Putamen (tissue), 1 donor: Measurements from ENCODE around the gene ACTL6B.

Experiments used
- DNase-seq: peaks from one replicate; pipeline ENCODE4 v3.0.0-alpha.2; 2016; ENCODE audit warnings: low spot score

Gene ACTL6B

DNA sequence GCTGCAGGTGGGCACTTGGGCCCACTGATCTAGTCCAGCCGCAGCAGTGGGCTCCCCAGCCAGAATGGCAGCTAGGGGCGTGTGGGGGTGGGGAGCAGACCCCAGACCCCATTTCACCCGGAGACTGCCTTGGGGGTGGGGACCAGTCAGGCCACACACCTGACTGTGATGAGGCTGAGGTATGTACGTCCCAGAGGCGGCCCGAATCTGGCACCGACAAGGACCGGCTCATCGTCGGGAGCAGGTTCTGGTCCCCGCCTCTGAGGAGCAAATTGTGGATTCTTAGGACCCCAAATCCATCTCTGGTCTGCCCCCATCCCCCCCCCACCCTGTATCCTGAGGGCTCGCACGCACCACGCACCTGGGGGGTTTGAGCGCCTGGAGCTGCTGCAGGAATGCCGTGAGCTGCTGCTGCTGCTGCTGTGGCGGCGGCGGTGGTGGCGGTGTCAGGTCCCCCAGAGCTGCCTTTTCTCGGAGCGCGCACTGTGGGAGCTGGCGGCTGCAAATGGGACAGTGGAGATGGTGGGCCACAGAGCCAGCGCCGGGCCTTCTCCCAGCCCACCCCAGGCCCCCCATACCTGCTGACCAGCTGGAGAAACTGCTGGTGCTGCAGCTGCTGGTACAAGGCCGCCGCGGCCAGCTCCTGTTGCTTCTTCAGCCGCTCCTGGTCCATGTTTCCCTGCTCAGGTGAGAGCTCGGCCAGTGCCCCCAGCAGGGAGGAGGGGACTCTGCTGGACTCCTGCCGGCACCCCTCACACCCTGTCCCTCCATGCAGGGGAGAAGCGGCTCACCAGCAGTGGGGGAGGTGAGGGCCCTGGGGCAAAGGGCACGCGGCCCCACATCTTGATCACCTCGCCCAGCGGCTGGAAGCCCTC is 27.6 kb upstream of the ACTL6B start:
- DNase-seq: no peak

GRCh38 chr7:100682991-100683658 is 26.9 kb upstream of the ACTL6B start:
- no peak for DNase-seq

GRCh38 chr7:100682228-100682741 is 26.0 kb upstream of the ACTL6B start:
- DNase-seq: no peak

DNA sequence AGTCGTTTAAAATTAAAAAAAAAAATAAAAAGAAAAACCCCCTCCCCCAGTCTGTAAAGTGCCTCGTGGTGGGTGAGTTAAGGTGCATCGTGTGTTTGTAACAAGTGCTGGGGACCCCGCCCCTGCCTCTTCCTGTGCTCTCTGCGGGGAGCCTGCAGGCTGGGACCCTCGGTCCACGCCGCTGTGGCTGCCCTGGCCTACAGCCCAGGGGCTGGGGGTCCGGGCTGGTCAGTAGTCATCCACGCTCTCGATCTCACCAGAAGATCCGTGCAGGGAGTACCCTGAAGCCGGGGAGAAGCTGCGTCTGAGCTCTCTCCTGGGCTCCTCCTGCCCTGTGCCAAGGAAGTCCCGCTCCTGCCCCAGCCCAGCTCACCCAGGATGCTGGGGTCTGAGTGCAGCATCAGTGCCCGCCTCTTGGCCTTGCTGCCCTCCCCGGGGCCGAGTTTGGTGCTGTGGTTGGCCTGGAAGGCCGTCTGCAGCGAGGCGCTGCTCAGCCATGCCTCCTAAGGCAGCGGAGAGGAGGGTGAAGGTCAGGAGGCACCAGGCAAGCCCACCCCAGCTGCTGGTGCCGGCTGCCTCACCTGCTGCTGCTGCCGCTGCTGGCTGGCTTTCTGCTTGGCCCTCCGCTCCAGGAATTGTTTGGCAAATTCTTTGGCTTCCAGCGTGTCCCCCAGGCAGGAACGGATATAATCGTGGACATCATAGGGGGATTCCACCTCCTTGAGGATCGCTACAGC is 25.4 kb upstream of the ACTL6B start:
- no peak for DNase-seq

- peak; percentile 73 for DNase-seq
These were observed 24.5 kb upstream of the ACTL6B start for GRCh38 chr7:100680576-100681271.

GRCh38 chr7:100679927-100680575 is 23.8 kb upstream of the ACTL6B start:
- DNase-seq: peak; percentile 65

GRCh38 chr7:100679129-100679926 is 23.1 kb upstream of the ACTL6B start:
- DNase-seq: peak; percentile 49

DNA sequence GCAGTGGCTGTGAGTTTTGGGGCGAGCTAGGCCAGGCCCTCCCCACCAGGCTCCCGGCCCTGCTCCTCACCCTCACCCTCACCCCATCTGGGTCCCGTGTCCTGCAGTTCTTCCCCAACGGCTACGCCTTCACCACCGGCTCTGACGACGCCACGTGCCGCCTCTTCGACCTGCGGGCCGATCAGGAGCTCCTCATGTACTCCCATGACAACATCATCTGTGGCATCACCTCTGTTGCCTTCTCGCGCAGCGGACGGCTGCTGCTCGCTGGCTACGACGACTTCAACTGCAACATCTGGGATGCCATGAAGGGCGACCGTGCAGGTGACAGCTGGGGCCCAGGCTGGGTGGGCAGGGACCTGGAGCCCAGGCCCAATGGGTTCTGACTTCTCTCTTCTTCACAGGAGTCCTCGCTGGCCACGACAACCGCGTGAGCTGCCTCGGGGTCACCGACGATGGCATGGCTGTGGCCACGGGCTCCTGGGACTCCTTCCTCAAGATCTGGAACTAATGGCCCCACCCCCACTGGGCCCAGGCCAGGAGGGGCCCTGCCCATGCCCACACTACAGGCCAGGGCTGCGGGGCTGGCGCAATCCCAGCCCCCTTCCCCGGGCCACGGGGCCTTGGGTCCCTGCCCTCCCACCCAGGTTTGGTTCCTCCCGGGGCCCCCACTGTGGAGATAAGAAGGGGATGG is 22.2 kb upstream of the ACTL6B start:
- DNase-seq: no peak

DNA sequence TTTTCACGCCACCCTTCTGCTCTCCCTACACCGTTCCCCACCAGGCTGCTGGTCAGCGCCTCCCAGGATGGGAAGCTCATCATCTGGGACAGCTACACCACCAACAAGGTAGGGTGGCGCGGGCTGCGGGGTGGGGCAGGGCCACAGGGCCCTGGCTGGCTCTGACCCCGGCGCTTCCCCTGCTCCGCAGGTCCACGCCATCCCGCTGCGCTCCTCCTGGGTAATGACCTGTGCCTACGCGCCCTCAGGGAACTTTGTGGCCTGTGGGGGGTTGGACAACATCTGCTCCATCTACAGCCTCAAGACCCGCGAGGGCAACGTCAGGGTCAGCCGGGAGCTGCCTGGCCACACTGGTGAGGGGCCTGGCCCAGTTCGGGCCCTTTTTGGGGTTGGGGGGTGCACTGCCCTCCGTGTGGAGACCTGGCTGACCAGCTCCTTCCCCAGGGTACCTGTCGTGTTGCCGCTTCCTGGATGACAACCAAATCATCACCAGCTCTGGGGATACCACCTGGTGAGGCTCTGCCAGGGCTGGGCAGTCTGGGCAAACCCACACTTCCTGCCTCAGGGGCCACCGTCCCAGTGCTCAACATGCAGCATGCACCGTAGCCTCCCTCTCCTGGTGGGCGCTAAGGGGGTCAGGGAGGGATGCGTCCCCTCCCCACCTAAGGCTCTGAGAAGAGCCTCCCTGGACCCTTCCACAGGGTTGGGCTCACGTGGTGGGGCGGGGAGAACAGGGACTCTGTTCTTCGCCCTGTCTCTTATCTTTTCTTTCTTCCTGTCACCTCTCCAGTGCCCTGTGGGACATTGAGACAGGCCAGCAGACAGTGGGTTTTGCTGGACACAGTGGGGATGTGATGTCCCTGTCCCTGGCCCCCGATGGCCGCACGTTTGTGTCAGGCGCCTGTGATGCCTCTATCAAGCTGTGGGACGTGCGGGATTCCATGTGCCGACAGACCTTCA is 21.3 kb upstream of the ACTL6B start:
- DNase-seq: no peak

DNA sequence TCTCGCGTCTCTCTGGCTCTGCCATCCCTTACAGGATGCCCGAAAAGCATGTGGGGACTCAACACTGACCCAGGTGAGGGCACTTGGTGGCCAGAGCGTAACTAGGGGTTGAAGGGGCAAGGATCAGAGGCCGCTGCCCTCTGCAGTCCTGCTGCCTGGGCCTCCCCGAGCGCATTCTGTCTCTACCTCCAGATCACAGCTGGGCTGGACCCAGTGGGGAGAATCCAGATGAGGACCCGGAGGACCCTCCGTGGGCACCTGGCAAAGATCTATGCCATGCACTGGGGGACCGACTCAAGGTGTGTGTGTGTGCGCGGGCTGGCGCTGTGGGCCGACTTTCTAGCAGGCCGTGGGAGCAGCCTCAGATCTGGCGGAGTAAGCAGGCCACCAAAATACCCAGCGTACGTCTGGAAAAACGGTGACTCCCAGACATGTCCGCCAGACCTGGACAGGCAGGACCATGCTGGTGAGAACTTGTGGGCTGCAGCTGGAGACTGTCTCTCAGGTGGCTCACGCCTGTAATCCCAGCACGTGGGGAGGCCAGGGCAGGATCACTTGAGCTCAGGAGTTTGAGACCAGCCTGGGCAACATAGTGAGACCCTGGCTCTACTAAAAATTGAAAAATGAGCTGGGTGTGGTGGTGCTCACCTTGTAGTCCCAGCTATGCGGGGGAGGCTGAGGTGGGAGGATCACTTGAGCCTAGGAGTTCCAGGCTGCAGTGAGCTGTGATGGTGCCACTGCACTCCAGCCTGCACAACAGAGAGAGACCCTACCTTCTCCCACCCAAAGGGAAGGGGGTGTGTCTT is 20.5 kb upstream of the ACTL6B start:
- DNase-seq: no peak

DNA sequence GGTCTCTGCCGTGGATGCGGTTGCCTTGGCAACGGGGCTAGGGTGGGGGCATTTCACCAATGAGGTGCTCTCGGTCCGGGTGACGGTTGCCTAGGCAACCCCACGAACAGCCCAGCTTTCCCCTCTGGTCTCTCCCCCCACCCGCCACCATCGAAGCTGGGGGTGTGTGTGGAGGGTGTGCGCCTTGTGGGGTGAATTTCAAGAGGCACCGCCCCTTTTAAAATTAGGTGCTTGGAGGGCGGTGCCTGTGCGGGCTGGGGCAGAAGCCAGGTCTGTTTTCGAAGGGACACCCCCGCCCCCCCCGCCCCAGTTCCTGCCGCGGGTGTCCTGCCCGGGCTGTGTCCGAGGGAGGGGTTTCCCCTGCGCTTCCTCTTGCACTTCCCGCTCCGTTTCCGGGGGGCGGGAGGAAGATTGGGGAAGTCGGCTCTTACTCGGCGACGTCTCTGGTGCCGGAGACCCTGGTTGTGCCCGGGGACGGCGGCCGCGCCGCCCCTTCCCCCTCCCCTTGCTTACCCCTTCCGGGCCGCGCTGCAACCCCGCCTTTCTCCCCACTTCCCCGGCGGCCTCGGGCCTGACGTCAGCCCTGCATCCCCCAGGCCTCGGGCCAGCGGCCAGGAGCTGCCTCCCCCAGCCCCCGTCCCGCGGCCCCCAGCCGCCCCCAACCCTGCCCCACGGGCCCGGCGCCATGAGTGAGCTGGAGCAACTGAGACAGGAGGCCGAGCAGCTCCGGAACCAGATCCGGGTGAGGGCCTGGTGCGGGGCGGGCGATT is 19.5 kb upstream of the ACTL6B start:
- DNase-seq: peak; percentile 91

- DNase-seq: no peak
These were observed 18.8 kb upstream of the ACTL6B start for GRCh38 chr7:100675105-100675451.

GRCh38 chr7:100674411-100675104 is 18.3 kb upstream of the ACTL6B start:
- DNase-seq: peak; percentile 32

- DNase-seq: peak; percentile 34
These were observed 17.7 kb upstream of the ACTL6B start for GRCh38 chr7:100673942-100674410.

- DNase-seq: peak; percentile 99
These were observed 17.2 kb upstream of the ACTL6B start, which contains the start of gene GNB2 for GRCh38 chr7:100673302-100673941. TSS of gene GNB2 (plus strand) at chr7:100673740. CDS start at chr7:100676266, 2,526 bp downstream.
